Activated CD8-positive, alpha-beta memory T cell treated with anti-CD3 and anti-CD28 coated beads, Interleukin-2, amount 50 U/mL, for 1 hour (primary cell): ENCODE data around the gene MBNL3.
"Not testable (repeated sequence)": the region's sequence is repeated elsewhere in the genome, so short reads cannot be mapped to it uniquely, and the experiment has no call there.

Source experiments
- DNase-seq: peaks from one replicate; pipeline ENCODE4 v3.0.0-alpha.2; 2020; ENCODE audit errors: extremely low read depth

Gene MBNL3

DNA sequence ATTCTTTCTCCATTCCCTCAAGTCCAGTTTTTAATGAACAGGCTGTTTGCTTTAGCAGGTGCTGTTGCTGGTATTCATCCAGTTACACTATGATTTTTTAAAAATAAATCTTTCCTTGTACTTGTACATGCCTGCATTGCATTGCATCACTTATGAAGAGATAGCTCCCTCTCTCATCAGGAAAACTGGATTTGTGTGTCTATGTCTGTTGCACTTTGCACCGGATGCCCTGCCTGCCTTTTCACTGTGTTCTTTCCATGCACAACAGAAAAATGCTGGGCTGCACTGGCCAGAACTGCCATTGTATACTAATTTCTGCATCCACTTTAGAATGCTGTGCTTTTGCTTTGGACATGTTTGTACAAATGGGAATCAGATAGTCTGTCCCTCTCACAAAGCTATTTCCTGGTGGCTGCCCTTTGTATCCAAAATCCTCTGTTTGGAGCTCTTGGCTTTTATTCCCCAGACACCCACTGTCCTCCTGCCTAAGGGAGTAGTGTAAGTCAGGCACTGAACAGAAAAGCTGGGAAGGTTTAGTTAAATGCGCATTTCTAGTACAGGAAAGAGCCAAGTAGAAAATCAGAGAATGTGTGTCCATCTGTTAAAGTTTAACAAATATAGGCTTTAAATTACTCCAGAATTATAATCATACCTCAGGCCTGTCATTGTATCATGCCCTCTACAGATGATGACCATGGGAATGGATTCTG is 119.1 kb downstream of the MBNL3 start:
- DNase-seq: no peak

DNA sequence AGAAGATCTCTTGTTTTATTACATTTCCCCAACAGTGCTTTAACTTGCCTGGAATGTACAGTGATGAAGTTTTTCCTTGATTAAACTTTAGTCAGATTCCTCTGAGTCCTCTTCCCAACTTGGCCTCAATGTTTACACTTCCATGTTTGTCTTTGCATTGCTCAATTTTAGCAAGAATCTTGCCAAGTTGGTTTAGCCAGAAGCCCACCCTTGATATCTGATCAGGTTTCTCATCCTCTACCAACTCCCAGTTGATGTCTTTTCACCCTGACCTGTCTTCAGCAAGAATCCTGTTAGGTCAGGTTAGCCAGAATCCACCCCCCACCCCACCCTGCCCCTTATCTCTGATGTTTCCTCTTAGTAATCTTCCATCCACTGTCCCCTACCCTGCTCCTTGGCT is 120.9 kb downstream of the MBNL3 start:
- no peak for DNase-seq

DNA sequence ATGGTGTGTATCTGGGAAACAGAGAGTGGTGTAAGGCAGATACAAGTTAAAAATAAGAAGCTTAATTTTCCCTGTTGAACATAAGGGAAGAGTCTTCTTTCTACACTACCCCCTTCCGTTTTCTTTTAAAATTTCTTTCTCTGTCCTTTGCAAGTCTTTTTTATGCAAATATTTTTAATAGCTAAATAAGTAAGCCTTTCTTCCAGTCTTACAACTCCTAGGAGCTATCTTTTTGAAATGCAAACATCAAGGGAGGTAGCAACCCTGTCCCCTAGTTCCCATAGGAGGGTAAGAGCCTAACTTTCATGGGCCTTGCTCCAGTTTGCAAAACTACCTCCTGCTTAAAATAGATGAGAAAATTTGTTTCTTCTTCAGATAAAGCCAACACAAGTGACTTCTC is 121.5 kb downstream of the MBNL3 start:
- no peak for DNase-seq

DNA sequence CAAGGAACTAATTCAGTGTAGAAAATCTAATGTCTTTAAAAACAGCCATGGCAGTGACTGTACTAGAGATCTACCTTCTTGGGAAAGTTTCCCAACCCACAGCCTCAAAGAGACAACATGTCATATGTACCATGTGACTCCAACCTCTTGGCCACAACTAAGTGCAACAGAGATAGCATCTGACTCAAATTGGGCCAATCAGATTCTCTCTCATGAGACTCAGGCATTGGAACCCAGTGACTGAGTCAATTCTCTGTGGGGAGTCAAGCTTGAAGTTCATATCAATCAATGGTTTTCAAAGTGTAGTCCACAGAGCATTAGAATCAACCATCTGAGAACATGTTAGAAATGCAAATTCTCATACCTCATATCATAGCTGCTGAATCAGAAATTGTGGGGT is 123.3 kb downstream of the MBNL3 start:
- no peak for DNase-seq

DNA sequence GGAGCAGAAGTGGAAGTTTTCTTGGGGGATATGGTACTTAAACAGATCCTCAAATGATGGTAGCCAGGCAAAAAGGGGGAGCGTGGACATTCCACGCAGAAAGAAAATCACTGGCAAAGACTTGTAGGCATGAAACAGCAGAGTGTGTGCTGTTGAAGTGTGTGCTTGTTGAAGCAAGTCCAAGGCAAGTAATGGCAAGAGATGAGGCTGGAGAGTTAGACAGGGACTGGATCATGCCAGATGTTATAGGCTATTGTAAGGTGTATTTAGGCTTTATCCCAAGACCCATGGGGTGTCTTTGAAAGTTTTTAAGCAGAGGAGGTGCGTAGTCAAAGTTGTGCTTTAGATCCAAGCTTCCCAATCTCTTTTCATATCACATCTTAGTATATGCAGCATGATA is 124.5 kb downstream of the MBNL3 start:
- DNase-seq: no peak

DNA sequence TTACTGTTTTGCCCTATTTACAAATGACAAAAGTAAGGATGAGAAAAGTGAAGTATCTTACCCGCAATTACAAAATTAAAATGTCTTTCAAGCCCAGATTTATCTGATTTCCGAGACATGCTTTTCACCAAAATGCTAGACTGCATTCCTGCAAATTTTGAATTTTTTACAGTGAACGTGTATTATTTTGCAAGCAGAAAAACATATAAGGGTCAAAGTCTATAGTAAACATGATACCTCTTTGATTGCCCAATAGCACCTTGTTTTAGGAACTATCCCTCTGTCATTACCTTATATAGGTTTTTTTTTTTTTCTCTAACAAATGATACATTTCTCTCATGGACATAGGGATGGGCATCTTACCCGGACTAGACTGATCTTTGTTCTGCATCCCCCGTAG is 135.4 kb downstream of the MBNL3 start:
- no peak for DNase-seq

DNA sequence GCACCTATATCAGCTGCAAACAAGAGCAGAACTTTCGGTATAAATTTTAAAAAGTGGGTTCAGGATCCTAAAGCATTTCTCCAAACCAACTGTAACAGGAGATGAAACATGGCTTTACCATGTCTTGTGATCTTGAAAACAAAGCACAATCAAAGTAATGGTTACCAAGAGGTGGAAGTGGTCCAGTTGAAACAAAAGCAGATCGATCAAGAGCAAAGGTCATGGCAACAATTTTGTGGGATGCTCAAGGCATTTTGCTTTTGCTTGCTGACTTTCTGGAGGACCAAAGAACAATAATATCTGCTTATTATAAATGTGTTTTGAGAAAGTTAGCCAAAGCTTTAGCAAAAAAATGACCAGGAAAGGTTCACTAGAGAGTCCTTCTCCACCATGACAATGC is 152.7 kb downstream of the MBNL3 start:
- no peak for DNase-seq

DNA sequence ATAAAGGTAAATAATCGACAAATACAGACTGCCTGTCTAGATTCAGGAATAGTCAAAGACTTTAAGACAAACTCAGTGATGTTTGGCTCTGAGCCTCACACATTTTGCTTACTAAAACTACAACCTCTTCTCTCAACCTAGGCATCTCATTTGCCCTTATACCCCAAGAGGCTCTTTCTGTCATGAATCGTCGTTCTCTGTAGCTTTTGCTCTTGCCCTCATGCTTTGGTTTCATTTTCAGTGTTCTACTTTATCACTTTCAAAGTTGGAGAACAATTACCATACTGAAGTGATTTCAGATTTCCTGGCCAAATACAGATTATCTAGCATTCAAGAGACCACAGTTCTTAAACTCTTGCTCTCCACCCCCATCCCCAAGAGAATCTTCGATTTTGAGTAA is 155.5 kb downstream of the MBNL3 start:
- no peak for DNase-seq

DNA sequence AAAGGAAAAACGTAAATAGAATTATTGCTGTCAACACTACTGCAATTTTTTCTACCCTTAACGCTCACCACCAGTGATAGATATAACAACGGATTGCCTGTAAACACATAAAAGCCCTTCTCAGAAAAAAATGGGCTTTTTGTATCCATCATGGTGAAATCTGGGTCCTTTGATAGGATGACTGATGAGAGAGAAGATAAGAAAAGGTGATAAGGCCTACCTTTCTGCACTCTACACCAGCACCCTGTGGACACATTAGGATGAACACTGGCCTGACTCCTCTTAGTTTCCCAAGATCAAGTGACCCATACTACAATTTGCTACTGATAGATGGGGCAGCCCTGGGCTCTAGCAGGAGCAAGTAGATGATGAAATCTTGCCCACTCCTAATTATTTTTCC is 157.3 kb downstream of the MBNL3 start:
- no peak for DNase-seq

DNA sequence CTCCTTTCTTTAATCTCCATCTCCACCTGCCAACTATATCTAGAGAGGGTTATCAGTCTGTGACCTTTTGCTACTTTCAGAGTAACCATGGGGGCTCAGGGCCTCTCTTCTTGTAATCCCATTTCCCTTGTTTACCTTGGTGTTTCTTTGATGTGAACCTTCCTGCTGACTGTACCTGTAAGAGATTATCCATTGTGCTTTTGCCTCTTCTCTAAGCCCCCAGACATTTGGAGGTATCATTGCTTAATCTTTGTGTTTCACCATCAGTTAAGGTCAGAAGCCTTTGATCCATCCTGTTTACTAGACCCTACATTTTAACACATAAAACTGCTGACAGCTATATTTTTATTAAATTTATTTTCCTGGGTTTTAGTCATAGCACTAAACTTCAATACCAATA is 157.8 kb downstream of the MBNL3 start:
- no peak for DNase-seq

DNA sequence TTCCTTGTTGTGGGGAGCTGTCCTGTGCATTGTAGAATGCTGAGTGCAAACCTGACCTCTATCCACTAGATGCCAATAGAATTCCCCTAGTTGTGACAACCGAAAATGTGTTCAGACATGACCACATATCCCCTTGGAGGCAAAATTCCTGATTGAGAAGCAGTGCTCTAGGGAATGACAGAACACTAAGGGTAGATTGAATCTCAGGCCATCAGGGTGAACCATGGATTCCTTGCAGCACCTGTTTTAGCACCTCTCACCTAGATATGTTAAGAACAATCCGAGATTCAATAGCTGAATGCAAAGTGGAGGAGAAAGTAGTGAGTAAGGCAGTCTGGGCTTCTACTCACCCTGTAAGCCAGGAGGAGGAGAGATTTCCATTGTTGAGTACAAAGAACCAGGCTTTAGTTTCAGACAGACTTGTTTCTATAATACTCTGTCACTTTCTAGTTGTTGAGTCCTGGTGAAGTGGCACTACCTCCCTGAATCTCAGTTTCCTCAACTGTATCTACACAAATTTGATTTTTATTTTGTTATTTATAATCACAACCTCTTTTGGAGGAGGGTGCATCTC is 158.6 kb downstream of the MBNL3 start:
- DNase-seq: no peak

DNA sequence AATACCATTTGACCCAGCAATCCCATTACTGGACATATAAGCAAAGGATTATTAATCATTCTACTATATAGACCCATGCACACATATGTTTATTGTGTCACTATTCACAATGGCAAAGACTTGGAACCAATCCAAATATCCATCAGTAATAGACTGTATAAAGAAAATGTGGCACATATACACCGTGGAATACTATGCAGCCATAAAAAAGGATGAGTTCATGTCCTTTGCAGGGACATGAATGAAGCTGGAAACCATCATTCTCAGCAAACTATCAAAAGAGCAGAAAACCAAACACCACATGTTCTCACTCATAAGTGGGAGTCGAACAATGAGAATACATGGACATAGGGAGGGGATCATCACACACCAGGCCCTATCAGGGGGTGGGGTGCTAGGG is 161.9 kb downstream of the MBNL3 start:
- not testable (repeated sequence) for DNase-seq
